GM12878 (cell line): ENCODE data around the gene MYNN. TPM values are rescaled to one million over a fixed set of nuclear protein-coding genes. Genes with fewer than 3 reads are reported as not detected.

Experiments
- CBX3 ChIP-seq: fragments of 200-600 bp; sonication (generic); IDR thresholded peaks from 2 replicates; pipeline ENCODE4 v1.6.1; 2016; ENCODE audit warnings: low read depth, borderline replicate concordance
- CBX5 ChIP-seq: sonication (generic); IDR thresholded peaks from 2 replicates; pipeline ENCODE4 v1.6.1; 2016; ENCODE audit warnings: low read depth, moderate library complexity, mild to moderate bottlenecking, inconsistent platforms
- CEBPB ChIP-seq, 2 experiments: fragments of 150-350 bp in 1 of 2; IDR thresholded peaks; 2 replicates each; pipeline ENCODE4 v1.6.1; 2012 to 2014; ENCODE audit warnings: low read depth in 2 of 2, low read length in 2 of 2, borderline replicate concordance in 1 of 2, inconsistent platforms in 1 of 2
- CHD4 ChIP-seq: fragments of 200-600 bp; sonication (generic); IDR thresholded peaks from 2 replicates; pipeline ENCODE4 v1.6.1; 2016; ENCODE audit warnings: mild to moderate bottlenecking
- EGR1 ChIP-seq, 2 experiments: IDR thresholded peaks; 1 replicate in 1 of 2; 2 replicates in 1 of 2; pipeline ENCODE4 v1.6.1; 2011 to 2012; ENCODE audit warnings: low read depth in 2 of 2, low read length in 2 of 2, borderline replicate concordance in 1 of 2, mild to moderate bottlenecking in 1 of 2, moderate library complexity in 1 of 2
- FOS ChIP-seq: IDR thresholded peaks from 3 replicates; pipeline ENCODE4 v1.6.1; 2011; ENCODE audit warnings: borderline replicate concordance; ENCODE audit not compliant: insufficient read length; ENCODE audit errors: extremely low read depth
- HDAC2 ChIP-seq: fragments of 200-600 bp; sonication (generic); IDR thresholded peaks from 2 replicates; pipeline ENCODE4 v1.6.1; 2017
- LARP7 ChIP-seq: fragments of 450-650 bp; IDR thresholded peaks from 2 replicates; pipeline ENCODE4 v1.6.1; 2017; ENCODE audit warnings: mild to moderate bottlenecking
- NFYB ChIP-seq: IDR thresholded peaks from 2 replicates; pipeline ENCODE4 v1.6.1; 2011; ENCODE audit warnings: low read depth, mild to moderate bottlenecking, low read length, improper control_type of control experiment, moderate library complexity; ENCODE audit not compliant: insufficient read depth
- NR2C2 ChIP-seq: IDR thresholded peaks from 2 replicates; pipeline ENCODE4 v1.6.1; 2011; ENCODE audit warnings: borderline replicate concordance, low read depth; ENCODE audit not compliant: control insufficient read depth, insufficient read length
- NR2F1 ChIP-seq: fragments of 450-650 bp; conservative IDR thresholded peaks from 2 replicates; pipeline ENCODE4 v1.6.1; 2017; ENCODE audit warnings: mild to moderate bottlenecking
- RAD21 ChIP-seq: IDR thresholded peaks from 2 replicates; pipeline ENCODE4 v1.6.1; 2011; ENCODE audit warnings: mild to moderate bottlenecking, low read depth, low read length, moderate library complexity; ENCODE audit not compliant: insufficient read depth
- RB1 ChIP-seq: fragments of 450-650 bp; formaldehyde crosslinking; IDR thresholded peaks from 2 replicates; pipeline ENCODE4 v1.6.1; 2017; ENCODE audit warnings: mild to moderate bottlenecking, borderline replicate concordance
- RCOR1 ChIP-seq: conservative IDR thresholded peaks from 2 replicates; pipeline ENCODE4 v1.6.1; 2012; ENCODE audit warnings: low read depth, low read length, improper control_type of control experiment
- RFX5 ChIP-seq: IDR thresholded peaks from 2 replicates; pipeline ENCODE4 v1.6.1; 2011; ENCODE audit warnings: low read depth, low read length, improper control_type of control experiment
- RUNX3 ChIP-seq: IDR thresholded peaks from 2 replicates; pipeline ENCODE4 v1.6.1; 2012; ENCODE audit warnings: low read length, inconsistent platforms
- SIN3A ChIP-seq: IDR thresholded peaks from 2 replicates; pipeline ENCODE4 v1.6.1; 2012; ENCODE audit warnings: low read depth, low read length, improper control_type of control experiment
- SPI1 ChIP-seq: IDR thresholded peaks from 2 replicates; pipeline ENCODE4 v1.6.1; 2011; ENCODE audit warnings: low read depth, mild to moderate bottlenecking, low read length, moderate library complexity, borderline replicate concordance; ENCODE audit not compliant: insufficient read depth
- TCF12 ChIP-seq: IDR thresholded peaks from 2 replicates; pipeline ENCODE4 v1.6.1; 2011; ENCODE audit warnings: low read depth, mild to moderate bottlenecking, low read length
- ZNF24 ChIP-seq: fragments of 450-650 bp; IDR thresholded peaks from 2 replicates; pipeline ENCODE4 v1.6.1; 2017; ENCODE audit warnings: antibody characterized with exemption, mild to moderate bottlenecking
- ZNF622 ChIP-seq: fragments of 450-650 bp; IDR thresholded peaks from 2 replicates; pipeline ENCODE4 v1.6.1; 2017; ENCODE audit warnings: mild to moderate bottlenecking, inconsistent platforms
- polyA plus RNA-seq, 11 experiments: library from polyadenylated mRNA; depleted of rRNA in 4 of 11; unstranded in 6 of 11; stranded (reverse) in 5 of 11; fragments of >200 nt; fragmentation: Nextera tagmentation in 4 of 11; fragmentation: Illumina TruSeq in 1 of 11; extraction: Ambion mirVana in 4 of 11; extraction: Trizol in 1 of 11; gene quantifications; 1 replicate in 1 of 11; 2 replicates in 10 of 11; pipeline versions ENCODE4 v1.2.1 to v1.2.3, GENCODE V29; 2011 to 2016; ENCODE audit warnings: inconsistent platforms in 2 of 11, missing spikeins in 2 of 11, low read depth in 1 of 11
- total RNA-seq, 4 experiments: library from RNA; depleted of rRNA in 3 of 4; stranded (reverse); fragments of >200 nt in 3 of 4; fragmentation: Illumina TruSeq in 1 of 4; extraction: Trizol in 1 of 4; gene quantifications; 2 replicates each; pipeline versions ENCODE4 v1.2.1 to v1.2.3, GENCODE V29; 2013 to 2021
- TF ChIP-seq, protein P1 (sequence below): IDR thresholded peaks from 2 replicates; pipeline ENCODE4 v1.6.1; 2012; ENCODE audit warnings: improper control_type of control experiment, low read depth, low read length; ENCODE audit not compliant: insufficient replicate concordance
- TF ChIP-seq, protein P2 (sequence below): fragments of 450-650 bp; IDR thresholded peaks from 2 replicates; pipeline ENCODE4 v1.6.1; 2018; ENCODE audit warnings: mild to moderate bottlenecking, low read depth, moderate library complexity; ENCODE audit not compliant: partially characterized antibody

MYNN gene
- total and polyA plus RNA-seq, 10 of the 15 experiments (the other 5 are each of a cell fraction or from before 2014, with no cell fraction given) = 8.8 to 20.5 (median 15.8) TPM

- TF ChIP-seq, protein P1, sequence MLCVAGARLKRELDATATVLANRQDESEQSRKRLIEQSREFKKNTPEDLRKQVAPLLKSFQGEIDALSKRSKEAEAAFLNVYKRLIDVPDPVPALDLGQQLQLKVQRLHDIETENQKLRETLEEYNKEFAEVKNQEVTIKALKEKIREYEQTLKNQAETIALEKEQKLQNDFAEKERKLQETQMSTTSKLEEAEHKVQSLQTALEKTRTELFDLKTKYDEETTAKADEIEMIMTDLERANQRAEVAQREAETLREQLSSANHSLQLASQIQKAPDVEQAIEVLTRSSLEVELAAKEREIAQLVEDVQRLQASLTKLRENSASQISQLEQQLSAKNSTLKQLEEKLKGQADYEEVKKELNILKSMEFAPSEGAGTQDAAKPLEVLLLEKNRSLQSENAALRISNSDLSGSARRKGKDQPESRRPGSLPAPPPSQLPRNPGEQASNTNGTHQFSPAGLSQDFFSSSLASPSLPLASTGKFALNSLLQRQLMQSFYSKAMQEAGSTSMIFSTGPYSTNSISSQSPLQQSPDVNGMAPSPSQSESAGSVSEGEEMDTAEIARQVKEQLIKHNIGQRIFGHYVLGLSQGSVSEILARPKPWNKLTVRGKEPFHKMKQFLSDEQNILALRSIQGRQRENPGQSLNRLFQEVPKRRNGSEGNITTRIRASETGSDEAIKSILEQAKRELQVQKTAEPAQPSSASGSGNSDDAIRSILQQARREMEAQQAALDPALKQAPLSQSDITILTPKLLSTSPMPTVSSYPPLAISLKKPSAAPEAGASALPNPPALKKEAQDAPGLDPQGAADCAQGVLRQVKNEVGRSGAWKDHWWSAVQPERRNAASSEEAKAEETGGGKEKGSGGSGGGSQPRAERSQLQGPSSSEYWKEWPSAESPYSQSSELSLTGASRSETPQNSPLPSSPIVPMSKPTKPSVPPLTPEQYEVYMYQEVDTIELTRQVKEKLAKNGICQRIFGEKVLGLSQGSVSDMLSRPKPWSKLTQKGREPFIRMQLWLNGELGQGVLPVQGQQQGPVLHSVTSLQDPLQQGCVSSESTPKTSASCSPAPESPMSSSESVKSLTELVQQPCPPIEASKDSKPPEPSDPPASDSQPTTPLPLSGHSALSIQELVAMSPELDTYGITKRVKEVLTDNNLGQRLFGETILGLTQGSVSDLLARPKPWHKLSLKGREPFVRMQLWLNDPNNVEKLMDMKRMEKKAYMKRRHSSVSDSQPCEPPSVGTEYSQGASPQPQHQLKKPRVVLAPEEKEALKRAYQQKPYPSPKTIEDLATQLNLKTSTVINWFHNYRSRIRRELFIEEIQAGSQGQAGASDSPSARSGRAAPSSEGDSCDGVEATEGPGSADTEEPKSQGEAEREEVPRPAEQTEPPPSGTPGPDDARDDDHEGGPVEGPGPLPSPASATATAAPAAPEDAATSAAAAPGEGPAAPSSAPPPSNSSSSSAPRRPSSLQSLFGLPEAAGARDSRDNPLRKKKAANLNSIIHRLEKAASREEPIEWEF = no peak
- TF ChIP-seq EGR1 (IDR thresholded peaks at IDR 0.05; ENCODE audit: borderline replicate concordance in 1 of 2, low read depth in 2 of 2, low read length in 2 of 2) (no peak), CBX5 (peak; percentile 73; the same call in 1 of the 2 replicates), FOS (no peak), ZNF24 (no peak), RFX5 (no peak), CBX3 (no peak), RCOR1 (no peak), SPI1 (no peak), NFYB (no peak), RB1 (no peak), SIN3A (0 out of 2 replicates have a peak, but pooled peaks have one; percentile 28), NR2C2 (no peak), ZNF622 (no peak), NR2F1 (0 out of 2 replicates have a peak, but pooled peaks have one; percentile 32), RUNX3 (no peak), RAD21 (no peak), CHD4 (no peak), LARP7 (no peak), CEBPB (IDR thresholded peaks at IDR 0.05; ENCODE audit: borderline replicate concordance in 1 of 2, low read depth in 2 of 2, low read length in 2 of 2) (no peak), HDAC2 (no peak), TCF12 (peak; percentile 61; the same call in 1 of the 2 replicates)
- TF ChIP-seq, protein P2, sequence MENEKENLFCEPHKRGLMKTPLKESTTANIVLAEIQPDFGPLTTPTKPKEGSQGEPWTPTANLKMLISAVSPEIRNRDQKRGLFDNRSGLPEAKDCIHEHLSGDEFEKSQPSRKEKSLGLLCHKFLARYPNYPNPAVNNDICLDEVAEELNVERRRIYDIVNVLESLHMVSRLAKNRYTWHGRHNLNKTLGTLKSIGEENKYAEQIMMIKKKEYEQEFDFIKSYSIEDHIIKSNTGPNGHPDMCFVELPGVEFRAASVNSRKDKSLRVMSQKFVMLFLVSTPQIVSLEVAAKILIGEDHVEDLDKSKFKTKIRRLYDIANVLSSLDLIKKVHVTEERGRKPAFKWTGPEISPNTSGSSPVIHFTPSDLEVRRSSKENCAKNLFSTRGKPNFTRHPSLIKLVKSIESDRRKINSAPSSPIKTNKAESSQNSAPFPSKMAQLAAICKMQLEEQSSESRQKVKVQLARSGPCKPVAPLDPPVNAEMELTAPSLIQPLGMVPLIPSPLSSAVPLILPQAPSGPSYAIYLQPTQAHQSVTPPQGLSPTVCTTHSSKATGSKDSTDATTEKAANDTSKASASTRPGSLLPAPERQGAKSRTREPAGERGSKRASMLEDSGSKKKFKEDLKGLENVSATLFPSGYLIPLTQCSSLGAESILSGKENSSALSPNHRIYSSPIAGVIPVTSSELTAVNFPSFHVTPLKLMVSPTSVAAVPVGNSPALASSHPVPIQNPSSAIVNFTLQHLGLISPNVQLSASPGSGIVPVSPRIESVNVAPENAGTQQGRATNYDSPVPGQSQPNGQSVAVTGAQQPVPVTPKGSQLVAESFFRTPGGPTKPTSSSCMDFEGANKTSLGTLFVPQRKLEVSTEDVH = no peak
Observed at GRCh38 chr3:169812332-169813235, 39.4 kb downstream of the MYNN start, which contains the start of the genes LRRC34 and LRRIQ4 (continued).
